PFSK-1 (cell line): ENCODE measurements around the gene RASGRF1.

Experiments
- FOXP2 ChIP-seq: optimal IDR thresholded peaks from 2 replicates; pipeline ENCODE3; 2011; ENCODE audit warnings: borderline replicate concordance, control low read depth, inconsistent platforms; ENCODE audit not compliant: insufficient read depth; ENCODE audit errors: extremely low read length, extremely low read depth
- POLR2AphosphoS5 ChIP-seq: IDR thresholded peaks from 2 replicates; pipeline ENCODE4 v1.6.1; 2012; ENCODE audit warnings: low read depth, mild to moderate bottlenecking, control low read depth, low read length, moderate library complexity
- REST ChIP-seq, 2 experiments: IDR thresholded peaks; 2 replicates each; pipeline versions ENCODE4 v1.6.1 to v1.8.0; 2011 to 2012; ENCODE audit warnings: low read depth in 2 of 2, low read length in 2 of 2, control low read depth in 1 of 2, inconsistent platforms in 1 of 2, mild to moderate bottlenecking in 1 of 2, moderate library complexity in 1 of 2; ENCODE audit not compliant: insufficient read depth in 1 of 2
- SIN3A ChIP-seq: IDR thresholded peaks from 2 replicates; pipeline ENCODE4 v1.6.1; 2012; ENCODE audit warnings: mild to moderate bottlenecking, low read length, moderate library complexity, borderline replicate concordance; ENCODE audit not compliant: insufficient read depth
- TAF1 ChIP-seq: IDR thresholded peaks from 2 replicates; pipeline ENCODE4 v1.6.1; 2012; ENCODE audit warnings: low read length, control low read depth, borderline replicate concordance; ENCODE audit not compliant: insufficient read depth

The RASGRF1 gene

GRCh38 chr15:79091204-79091867, 756 bp upstream of the RASGRF1 start:
- TF ChIP-seq REST (IDR thresholded peaks at IDR 0.05; ENCODE audit: insufficient read depth in 1 of 2, low read depth in 2 of 2, low read length in 2 of 2) (no peak), POLR2AphosphoS5 (no peak), FOXP2 (no peak), TAF1 (no peak)

GRCh38 chr15:79089890-79090486, 592 bp downstream of the RASGRF1 start:
- TF ChIP-seq REST (IDR thresholded peaks at IDR 0.05; ENCODE audit: insufficient read depth in 1 of 2, low read depth in 2 of 2, low read length in 2 of 2) = no peak
- TF ChIP-seq SIN3A = no peak
- no peak for TF ChIP-seq TAF1
- TF ChIP-seq FOXP2 = no peak
- no peak for TF ChIP-seq POLR2AphosphoS5

GRCh38 chr15:79089331-79089889, 1.2 kb downstream of the RASGRF1 start:
- TF ChIP-seq REST (IDR thresholded peaks at IDR 0.05; ENCODE audit: insufficient read depth in 1 of 2, low read depth in 2 of 2, low read length in 2 of 2) = no peak
- TF ChIP-seq TAF1 = no peak
- no peak for TF ChIP-seq POLR2AphosphoS5
- TF ChIP-seq SIN3A = no peak
- no peak for TF ChIP-seq FOXP2

GRCh38 chr15:79088426-79089205, 2.0 kb downstream of the RASGRF1 start:
- TF ChIP-seq SIN3A (no peak), TAF1 (no peak), REST (IDR thresholded peaks at IDR 0.05; ENCODE audit: insufficient read depth in 1 of 2, low read depth in 2 of 2, low read length in 2 of 2) (no peak), POLR2AphosphoS5 (no peak), FOXP2 (no peak)
